Right lobe of liver (tissue), 4 donors: ENCODE results near the gene P4HTM.

Source experiments
- CTCF ChIP-seq, 4 donors: fragments of 200-600 bp in 3 of 4; fragments of 450-650 bp in 1 of 4; IDR thresholded peaks; one replicate each; pipeline versions ENCODE4 v1.5.1 to v1.8.0; 2016 to 2022; ENCODE audit warnings: antibody characterized with exemption in 4 of 4, mild to moderate bottlenecking in 2 of 4
- POLR2A ChIP-seq: fragments of 450-650 bp; IDR thresholded peaks from one replicate; pipeline ENCODE4 v1.6.1; 2017; ENCODE audit warnings: antibody characterized with exemption, mild to moderate bottlenecking
- donor health status: DM: no; HTN: no; CAD: no.
- donor health status: DM: no; HTN: no; CAD: no.
- donor health status: DM: no; HTN: yes; CAD: no.

DNA sequence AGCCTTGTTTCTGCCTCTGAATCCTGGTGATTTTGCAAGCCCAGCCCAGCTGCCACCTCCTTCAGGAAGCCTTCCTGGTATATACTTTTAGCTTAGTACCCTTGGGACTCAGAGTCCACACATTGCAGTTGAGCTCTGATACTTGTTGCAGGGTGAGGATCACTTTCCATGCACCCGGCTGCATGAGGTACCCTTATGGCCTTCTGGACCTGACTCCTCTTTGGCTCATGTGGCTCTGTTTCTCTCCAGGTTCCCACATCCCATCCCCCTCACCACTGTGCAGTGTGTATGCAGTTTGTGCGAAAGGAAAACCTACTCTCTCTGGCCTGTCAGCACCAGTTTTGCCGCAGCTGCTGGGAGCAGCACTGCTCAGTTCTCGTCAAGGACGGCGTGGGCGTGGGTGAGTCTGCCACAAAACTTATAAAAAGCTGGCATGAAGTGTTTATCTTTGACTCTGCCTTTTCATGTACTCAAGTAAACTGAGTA is 23.1 kb upstream of the P4HTM start:
- TF ChIP-seq CTCF (IDR thresholded peaks at IDR 0.05) (no peak), POLR2A (no peak)
